Jurkat, Clone E6-1 (cell line): ENCODE data around the gene FIBIN. TPM values are rescaled to one million over a fixed set of nuclear protein-coding genes. Genes with fewer than 3 reads are reported as not detected.
"Not testable (repeated sequence)": the region's sequence is repeated elsewhere in the genome, so short reads cannot be mapped to it uniquely, and the experiment has no call there.

ENCODE experiments used
- DNase-seq: peaks from one replicate; pipeline ENCODE4 v3.0.0-alpha.2; 2011; ENCODE audit warnings: low read depth, low spot score
- H3K4me3 ChIP-seq: 2 replicates; pipeline ENCODE4 v1.5.1; 2011; ENCODE audit warnings: mild to moderate bottlenecking, low read length, control low read depth, moderate library complexity
- polyA plus RNA-seq: library from polyadenylated mRNA; unstranded; fragments of >200 nt; gene quantifications from one replicate; pipeline ENCODE4 v1.2.1, GENCODE V29; 2012; ENCODE audit warnings: missing spikeins; ENCODE audit not compliant: insufficient read length, insufficient read depth

The FIBIN gene
- not detected for polyA plus RNA-seq

DNA sequence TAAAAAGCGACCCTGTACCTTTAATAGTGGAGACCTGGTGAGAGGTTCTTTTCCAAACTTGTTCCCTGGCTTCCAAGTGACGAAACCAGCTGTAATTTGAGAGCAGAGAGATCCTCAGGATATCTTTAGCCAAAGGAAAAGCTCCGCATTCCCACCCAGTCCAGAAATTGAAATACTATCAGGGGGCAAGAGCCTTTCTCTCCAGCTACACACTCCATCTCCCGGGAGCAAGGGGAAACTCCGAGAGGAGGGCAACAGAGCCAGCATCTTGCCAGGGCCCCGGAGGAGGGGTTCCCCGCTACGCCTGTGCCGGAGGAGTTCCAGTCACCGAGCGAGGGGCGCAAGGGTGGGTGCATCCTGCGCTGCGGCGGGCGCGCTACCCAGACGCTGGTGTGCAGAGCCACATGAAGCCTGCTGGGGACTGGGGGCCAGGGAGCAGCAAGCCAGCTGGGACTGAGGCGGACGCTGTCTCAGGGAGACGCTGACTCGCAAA is at the start of gene FIBIN:
Gene FIBIN, plus strand, starts transcription at position 148 of the 493 bp plus-strand sequence. CDS start 415 bp downstream, outside the sequence.
- no peak for DNase-seq
- no peak within 1 kb of the TSS for H3K4me3 ChIP-seq

DNA sequence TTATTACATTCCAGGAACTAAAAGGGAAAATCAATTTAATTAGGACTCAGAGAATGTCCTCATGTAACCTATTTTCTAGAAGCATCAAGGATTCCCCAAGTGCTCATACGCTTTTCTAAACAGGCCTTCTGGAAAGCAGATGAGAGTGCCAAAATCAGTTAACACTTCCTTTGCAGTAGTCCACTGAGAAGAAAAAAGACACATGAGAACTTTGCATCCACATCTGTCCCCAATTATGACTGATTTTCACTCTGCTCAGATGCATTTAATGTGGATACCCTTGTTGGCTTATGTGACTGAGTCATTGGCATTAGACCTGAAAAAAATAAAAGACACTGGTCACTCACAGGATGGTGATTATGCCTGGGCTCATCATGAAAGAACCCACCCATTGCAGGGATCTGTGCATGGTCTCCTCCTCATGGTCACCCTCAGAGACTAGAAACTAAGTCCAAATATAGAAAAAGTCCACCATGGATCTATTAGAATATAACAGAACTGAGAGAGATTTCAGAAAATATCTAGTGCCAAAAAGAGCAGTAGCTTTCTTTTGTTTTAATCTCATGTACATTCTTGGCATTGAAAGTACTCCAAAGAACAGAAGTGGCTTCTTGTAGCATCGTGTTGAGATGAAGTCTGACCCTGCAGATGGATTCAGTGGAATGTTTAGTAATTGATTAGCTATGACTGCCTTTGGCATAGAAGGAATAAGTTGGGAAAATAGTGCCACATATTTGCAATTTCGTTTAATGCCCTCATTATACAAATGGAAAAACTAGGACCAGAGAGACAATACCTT is 48.8 kb upstream of the FIBIN start:
- no peak for DNase-seq
- no peak overlapping the region for H3K4me3 ChIP-seq

DNA sequence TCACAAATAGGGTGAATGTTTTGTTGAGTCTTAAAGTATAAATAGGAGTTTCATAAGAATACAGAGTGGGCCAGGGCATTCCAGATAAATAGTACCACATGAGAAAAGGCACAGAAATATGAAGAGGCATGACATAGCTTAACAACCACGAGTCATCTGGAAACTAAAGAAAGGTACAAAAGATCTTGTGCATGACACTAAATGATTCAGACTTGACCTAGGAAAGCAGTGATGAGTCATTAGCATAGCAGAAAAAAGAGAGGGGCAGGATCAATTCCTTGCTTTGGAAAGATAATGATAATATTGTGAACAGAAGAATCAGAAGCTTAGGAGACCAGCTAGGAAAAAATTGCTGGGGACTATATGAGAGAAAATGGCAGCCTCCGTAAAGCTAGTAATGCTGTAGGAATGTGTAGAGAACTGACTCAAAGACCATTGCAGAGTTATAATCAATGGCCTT is 47.6 kb upstream of the FIBIN start:
- no peak for DNase-seq
- H3K4me3 ChIP-seq, result no peak overlapping the region

DNA sequence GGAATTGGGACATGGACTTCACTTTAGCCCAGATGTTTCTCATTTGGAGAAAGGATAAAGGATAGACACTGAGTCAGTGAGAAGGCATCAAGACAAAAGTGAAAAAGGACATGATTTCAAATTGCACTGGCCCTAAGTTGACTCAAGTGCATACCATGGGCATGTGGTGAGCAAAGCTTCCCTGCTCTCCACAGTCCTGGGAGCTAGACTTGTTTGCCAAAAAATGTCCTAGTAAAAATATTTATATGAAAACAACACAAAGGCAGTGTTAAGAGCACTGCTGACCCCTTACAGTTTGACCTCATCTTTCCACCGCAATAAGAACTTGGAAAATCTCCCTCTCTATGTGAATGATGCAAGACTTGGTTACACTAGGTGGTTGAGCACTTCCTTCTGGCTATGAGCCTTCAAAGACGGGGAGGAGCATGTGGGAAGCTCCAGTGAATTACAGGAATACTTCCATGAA is 46.5 kb upstream of the FIBIN start:
- no peak for DNase-seq
- H3K4me3 ChIP-seq, result no peak overlapping the region

DNA sequence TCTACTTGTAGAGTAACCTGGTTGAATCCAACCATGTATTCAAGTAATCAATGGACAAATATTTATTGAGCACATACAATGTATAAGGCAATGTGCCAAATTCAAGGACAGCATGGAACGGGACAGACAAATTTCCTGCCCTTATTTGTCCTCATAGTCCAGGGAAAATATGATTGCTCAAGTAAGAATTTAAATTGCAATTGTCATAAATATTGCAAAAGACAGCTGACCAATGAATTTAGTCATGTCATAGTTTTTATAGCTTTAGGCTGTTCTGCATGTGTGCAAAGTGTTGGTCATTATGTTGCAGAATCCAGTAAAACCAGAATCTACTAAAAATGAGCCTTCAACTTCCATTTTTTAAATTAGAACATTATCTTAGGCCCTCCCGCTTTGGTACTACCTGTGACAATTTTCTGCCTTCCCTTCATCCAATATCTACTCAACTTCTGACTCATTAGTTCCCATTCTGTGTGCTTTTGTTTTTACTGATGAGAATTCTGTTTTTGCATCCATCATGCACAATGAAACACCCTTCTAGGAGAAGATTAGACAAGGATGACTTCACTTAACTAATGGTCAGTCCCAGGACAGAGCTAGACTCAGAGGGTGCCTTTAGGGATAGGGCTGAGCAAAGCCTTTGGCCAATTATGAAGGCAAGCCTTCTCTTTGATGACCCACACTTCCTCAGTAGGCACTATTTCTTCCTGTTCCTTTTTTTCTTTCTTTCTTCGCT is 45.8 kb upstream of the FIBIN start:
- no peak overlapping the region for H3K4me3 ChIP-seq

DNA sequence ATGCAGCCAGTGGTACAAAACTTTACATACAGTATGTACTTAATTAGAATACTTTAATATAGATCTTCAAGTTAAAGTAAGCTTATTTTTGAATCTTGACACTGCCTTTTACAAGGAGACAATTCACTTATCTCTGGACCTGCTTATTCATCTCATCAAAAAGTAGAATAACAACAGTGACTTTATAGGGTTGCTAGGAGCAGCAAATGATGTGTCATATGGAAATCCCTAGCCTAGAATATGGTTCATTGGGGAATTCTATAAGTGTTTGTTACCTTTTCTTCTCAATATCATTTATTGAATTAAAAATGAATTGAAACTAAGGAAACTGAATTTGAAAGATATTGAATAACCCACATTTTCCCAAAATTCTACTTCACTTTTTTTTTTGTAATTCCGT is 45.0 kb upstream of the FIBIN start:
- no peak overlapping the region for H3K4me3 ChIP-seq
- DNase-seq, result no peak

More for the DNA sequence above, 45.8 kb upstream of the FIBIN start:
- no peak for DNase-seq

DNA sequence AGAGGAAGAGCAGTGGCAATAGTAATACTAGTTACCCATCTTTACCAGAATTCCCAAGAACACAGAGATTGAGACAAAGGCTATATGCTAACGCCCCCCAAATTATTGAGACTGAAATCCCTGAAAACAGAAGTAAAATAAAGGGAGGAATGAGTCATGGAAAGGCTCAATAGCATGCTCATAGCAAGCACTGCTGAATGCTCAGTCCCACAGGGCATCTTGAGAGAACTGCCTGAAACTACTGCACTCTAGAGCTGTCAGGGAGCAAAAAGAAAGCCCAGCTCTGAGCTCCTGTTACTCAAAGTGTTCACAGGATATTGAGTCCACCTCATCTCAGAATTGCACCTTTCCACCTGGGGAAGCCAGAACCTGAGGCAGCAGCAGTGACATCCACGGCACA is 44.1 kb upstream of the FIBIN start:
- H3K4me3 ChIP-seq, result no peak overlapping the region
- DNase-seq, result no peak

DNA sequence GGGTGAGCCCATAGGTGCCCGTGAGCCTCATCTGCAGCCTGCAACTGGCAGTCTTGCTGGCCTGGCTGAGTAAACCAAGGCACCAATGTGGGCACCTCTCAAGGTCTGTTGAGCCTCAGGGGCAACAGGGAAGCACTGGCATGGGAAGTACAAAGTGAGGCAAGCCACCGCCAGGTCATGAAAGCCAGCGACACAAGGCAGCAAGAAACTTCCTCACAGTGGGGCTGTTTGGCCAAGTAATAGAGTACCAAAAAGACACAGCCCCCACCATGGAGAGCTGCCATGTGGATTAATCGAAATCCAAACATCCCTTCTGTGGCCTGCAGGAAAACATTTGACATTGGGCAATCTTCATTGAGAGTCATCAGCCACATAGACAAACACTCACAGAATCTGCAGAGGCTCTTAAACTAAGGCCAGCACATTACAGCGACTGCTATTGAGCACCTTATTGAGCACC is 43.6 kb upstream of the FIBIN start:
- DNase-seq, result no peak
- no peak overlapping the region for H3K4me3 ChIP-seq

- no peak overlapping the region for H3K4me3 ChIP-seq
- no peak for DNase-seq
These were observed 42.0 kb upstream of the FIBIN start for GRCh38 chr11:26951809-26952515.

DNA sequence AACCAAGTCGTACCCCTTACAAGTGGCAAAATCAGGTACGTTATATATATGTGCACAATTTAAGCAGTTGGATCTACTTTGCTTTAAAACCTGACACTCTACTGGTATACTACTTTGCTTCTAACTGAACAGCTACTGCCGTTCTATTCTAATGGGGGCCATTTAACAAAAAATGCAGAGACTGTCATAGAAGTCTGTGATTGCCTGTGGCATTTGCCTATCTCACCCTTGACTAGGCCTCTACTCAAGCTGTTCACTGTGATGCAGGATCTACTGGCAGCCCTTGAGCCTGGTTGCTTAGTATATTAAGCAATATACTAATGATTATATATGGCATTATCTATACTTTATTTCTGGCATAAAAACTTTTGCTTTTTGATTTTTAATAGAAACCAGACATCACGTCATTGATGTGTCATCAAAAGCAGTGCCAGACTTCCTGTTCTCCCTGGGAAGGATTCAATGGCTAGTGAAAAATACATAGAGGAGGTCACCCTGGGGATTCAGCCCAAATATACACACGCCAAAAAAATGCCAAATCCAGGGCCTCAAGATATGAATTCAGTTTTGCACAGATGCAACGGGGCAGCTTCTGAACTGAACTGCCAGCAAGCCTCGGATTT is 40.0 kb upstream of the FIBIN start:
- DNase-seq, result no peak
- no peak overlapping the region for H3K4me3 ChIP-seq

DNA sequence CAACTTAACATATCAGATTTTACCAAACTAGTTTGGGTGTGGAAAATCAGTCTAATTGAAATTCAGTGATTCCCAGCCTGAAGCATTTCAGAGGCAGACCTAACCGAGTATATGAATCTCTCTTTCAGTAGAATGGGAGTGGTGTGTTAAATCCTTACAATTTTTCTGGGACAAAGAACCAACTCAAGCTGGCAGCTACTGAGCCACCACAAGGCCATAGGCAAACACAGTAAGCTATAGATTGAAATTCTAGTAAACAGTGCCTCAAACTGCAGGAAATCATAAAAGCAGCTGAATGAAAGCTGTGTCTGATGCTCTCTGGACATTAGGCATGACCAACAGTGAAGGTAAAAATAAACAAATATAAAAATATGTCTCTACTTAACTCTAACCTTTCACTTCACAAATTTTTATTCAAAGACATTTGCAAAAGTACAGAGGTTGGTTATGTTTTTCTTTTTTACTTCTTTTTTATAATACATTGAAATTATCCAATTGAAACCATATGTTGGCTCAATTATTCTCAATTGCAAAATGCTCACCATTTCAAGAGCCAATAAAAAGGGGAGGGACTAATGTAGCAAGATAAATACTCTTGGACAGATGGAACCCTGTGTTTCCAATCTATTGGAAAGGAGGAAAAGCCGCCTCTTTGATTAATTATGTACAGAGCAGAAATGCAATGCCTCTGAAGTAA is 35.8 kb upstream of the FIBIN start:
- no peak overlapping the region for H3K4me3 ChIP-seq
- DNase-seq, result no peak

DNA sequence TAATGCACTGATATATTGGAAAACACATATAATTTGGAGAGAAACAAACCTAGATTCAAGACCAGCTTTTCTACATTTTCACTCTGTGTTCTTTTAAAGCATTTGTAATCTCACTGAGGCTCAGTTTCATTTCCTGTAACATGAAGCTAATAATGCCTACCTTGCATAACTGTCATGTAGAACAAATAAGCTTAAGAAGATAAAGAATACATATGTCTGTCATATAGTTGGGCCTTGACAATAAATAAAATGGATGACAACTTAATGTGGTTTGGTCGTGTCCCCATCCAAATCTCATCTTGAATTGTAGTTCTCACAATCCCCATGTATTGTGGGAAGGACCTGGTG is 35.2 kb upstream of the FIBIN start:
- no peak overlapping the region for H3K4me3 ChIP-seq
- no peak for DNase-seq

GRCh38 chr11:26960281-26960680 is 33.6 kb upstream of the FIBIN start:
- no peak for DNase-seq
- no peak overlapping the region for H3K4me3 ChIP-seq

DNA sequence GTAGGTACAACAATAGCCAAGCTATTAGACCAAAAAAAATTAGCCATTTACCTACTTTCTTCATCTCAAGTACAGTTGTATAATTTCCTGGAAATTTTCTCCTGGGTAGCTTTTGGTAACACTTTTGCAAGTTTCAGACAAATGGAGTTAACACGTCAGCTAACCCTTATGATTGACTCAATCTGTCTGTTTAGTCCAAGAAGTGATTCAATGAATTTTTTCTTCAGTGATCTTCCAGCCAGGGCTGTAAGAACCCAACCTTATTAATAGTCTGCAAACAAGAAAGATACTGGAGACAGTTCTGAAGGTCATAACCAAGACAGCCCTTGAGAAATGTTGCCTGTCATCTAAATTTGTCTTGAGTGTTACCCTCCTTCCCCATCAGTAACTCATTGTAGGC is 30.1 kb upstream of the FIBIN start:
- DNase-seq, result no peak
- H3K4me3 ChIP-seq, result no peak overlapping the region

- H3K4me3 ChIP-seq, result no peak overlapping the region
- DNase-seq, result no peak
These were observed 29.6 kb upstream of the FIBIN start for GRCh38 chr11:26964339-26964738.

DNA sequence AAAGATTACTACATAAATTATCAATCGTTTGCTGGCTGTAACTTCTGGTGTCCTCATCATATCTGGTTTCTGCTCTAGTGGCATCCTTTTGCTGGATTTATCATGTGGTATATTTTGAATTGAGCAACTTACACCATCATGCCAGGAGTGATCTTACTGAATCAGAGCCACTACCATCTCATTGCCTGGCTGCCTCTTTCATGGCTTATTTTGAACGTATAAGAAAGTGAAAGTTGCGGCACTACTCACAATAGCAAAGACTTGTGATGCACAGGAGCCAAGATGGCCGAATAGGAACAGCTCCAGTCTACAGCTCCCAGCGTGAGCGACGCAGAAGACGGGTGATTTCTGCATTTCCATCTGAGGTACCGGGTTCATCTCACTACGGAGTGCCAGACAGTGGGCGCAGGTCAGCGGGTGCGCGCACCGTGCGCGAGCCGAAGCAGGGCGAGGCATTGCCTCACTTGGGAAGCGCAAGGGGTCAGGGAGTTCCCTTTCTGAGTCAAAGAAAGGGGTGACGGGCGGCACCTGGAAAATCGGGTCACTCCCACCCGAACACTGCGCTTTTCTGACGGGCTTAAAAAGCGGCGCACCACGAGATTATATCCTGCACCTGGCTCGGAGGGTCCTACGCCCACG is 28.9 kb upstream of the FIBIN start:
- not testable (repeated sequence) for DNase-seq, H3K4me3 ChIP-seq

GRCh38 chr11:26971961-26972360 is 22.0 kb upstream of the FIBIN start:
- no peak overlapping the region for H3K4me3 ChIP-seq
- no peak for DNase-seq
